ENCODE results near the gene TCF23.

DNA sequence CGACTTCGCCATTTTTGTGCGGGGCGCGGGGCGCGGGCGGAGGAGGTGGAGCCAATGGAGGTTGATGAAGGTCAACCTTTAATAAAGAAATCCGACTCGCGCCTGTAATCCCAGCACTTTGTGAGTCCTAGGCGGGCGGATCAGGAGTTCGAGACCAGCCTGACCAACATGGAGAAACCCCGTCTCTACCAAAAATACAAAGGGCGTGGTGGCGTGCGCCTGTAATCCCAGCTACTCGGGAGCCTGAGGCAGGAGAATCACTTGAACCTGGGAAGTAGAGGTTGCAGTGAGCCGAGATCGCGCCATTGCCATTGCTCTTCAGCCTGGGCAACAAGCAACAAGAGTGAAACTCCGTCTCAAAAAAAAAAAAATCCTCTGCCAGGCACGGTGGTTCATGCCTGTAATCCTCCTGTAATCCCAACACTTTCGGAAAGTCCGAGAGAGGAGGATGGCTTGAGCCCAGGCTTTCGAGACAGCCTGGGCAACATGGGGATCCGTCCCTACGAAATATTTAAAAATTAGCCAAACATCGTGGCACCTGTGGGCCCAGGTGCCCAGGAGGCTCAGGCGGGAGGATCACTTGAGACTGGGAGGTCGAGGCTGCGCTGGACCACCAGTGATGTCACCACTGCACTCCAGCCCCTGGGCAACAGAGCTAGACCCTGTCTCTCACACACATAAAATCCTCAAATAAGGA lies 13.9 kb upstream of the TCF23 start:
- TF ChIP-seq, protein P1, sequence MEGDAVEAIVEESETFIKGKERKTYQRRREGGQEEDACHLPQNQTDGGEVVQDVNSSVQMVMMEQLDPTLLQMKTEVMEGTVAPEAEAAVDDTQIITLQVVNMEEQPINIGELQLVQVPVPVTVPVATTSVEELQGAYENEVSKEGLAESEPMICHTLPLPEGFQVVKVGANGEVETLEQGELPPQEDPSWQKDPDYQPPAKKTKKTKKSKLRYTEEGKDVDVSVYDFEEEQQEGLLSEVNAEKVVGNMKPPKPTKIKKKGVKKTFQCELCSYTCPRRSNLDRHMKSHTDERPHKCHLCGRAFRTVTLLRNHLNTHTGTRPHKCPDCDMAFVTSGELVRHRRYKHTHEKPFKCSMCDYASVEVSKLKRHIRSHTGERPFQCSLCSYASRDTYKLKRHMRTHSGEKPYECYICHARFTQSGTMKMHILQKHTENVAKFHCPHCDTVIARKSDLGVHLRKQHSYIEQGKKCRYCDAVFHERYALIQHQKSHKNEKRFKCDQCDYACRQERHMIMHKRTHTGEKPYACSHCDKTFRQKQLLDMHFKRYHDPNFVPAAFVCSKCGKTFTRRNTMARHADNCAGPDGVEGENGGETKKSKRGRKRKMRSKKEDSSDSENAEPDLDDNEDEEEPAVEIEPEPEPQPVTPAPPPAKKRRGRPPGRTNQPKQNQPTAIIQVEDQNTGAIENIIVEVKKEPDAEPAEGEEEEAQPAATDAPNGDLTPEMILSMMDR (IDR thresholded peaks at IDR 0.05; ENCODE audit: insufficient read depth, low read depth, low read length) = no peak
- TF ChIP-seq EZH2 (IDR thresholded peaks at IDR 0.05; ENCODE audit: insufficient read depth, low read length) = no peak

Measured in astrocyte (in vitro differentiated cells and primary cell).